Activated B cell treated with CpG ODN at 0.5 μM for 24 hours (primary cell): ENCODE data around the gene ARHGAP5. TPM values are rescaled to one million over a fixed set of nuclear protein-coding genes. Genes with fewer than 3 reads are reported as not detected.

Experiments
- ATAC-seq: fragments of 200-7000 bp; cut with Tn5 transposase; one replicate; pipeline ENCODE4 v1.10.0; 2021; ENCODE audit warnings: low read depth, mild to moderate bottlenecking, moderate library complexity
- CTCF ChIA-PET: fragments of 350-600 bp; sonication (Branson Sonifier 250); formaldehyde crosslinking; loops from one replicate; lab custom pipeline; 2021; ENCODE audit warnings: antibody characterized with exemption; lab: Charles Lee
- POLR2A ChIA-PET: fragments of 350-600 bp; sonication (Branson Sonifier 250); formaldehyde crosslinking; loops from one replicate; lab custom pipeline; 2021; ENCODE audit warnings: antibody characterized with exemption; lab: Charles Lee
- DNase-seq: peaks from one replicate; pipeline ENCODE4 v3.0.0; 2022
- H3K27ac Mint-ChIP-seq: one replicate; pipeline ENCODE4 v1.8.0; 2020; ENCODE audit warnings: mixed read lengths
- H3K27me3 Mint-ChIP-seq: one replicate; pipeline ENCODE4 v1.8.0; 2021; ENCODE audit warnings: mixed read lengths
- H3K36me3 Mint-ChIP-seq: one replicate; pipeline ENCODE4 v1.8.0; 2021; ENCODE audit warnings: low read depth, mixed read lengths
- H3K4me1 Mint-ChIP-seq: one replicate; pipeline ENCODE4 v1.8.0; 2021; ENCODE audit warnings: mixed read lengths
- H3K4me3 Mint-ChIP-seq: one replicate; pipeline ENCODE4 v1.8.0; 2020; ENCODE audit warnings: mild to moderate bottlenecking, mixed read lengths
- H3K9me3 Mint-ChIP-seq: one replicate; pipeline ENCODE4 v1.8.0; 2020; ENCODE audit warnings: mixed read lengths
- intact Hi-C: fragments of 100-400 bp; cut with micrococcal nuclease; formaldehyde crosslinking; loops from one replicate; pipeline ENCODE4 v1.15.1; 2024
- total RNA-seq: library from RNA; stranded (reverse); gene quantifications from 2 replicates; pipeline ENCODE4 v1.2.3, GENCODE V29; 2022
- TF ChIP-seq, protein P1 (sequence below): fragments of 200-600 bp; IDR thresholded peaks from one replicate; pipeline ENCODE4 v1.8.0; 2022; ENCODE audit warnings: antibody characterized with exemption, mild to moderate bottlenecking

The ARHGAP5 gene
- total RNA-seq, 1 donor from 2014 or later, result 54.4 TPM

DNA sequence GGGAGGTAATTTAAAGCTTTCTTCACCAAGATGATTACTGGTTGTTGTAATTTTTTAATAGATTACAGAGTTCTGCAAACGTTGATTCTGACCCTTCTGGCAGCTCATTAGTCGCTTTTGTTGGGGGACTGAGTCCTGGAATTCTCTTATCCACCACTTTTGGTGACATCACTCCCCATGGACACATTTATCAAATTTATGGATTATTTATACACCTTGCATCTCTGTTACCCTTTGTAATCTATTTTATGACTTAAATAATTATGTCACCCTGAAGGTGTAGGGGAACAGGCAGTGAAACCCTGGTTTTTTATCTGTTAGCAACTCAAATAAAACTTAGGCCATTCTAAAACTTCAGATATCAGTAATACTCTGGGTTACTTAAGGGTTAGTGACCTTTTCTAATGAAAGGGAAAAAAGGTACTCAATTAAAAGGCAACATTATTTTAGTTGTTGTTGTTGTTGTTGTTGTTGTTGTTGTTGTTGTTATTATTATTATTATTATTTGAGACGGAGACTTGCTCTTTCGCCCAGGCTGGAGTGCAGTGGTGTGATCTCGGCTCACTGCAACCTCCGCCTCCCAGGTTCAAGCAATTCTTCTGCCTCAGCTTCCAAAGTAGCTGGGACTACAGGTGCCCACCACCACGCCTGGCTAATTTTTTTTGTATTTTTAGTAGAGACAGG, 65.8 kb downstream of the ARHGAP5 start:
- no peak overlapping the region for H3K4me3 Mint-ChIP-seq
- POLR2A ChIA-PET, result no interaction called here
- H3K36me3 Mint-ChIP-seq, result peaks cover 55% of the 10 kb centered on the region
- CTCF ChIA-PET, result interaction anchor here (0.6 kb wide), 1 partner anchor 1531 kb away, joined by 3 read pairs; no protein-coding TSS in a partner anchor
- ATAC-seq, result no peak
- intact Hi-C loops, result no loop called here
- no peaks in the 10 kb centered on the region for H3K9me3 Mint-ChIP-seq
- TF ChIP-seq, protein P1, sequence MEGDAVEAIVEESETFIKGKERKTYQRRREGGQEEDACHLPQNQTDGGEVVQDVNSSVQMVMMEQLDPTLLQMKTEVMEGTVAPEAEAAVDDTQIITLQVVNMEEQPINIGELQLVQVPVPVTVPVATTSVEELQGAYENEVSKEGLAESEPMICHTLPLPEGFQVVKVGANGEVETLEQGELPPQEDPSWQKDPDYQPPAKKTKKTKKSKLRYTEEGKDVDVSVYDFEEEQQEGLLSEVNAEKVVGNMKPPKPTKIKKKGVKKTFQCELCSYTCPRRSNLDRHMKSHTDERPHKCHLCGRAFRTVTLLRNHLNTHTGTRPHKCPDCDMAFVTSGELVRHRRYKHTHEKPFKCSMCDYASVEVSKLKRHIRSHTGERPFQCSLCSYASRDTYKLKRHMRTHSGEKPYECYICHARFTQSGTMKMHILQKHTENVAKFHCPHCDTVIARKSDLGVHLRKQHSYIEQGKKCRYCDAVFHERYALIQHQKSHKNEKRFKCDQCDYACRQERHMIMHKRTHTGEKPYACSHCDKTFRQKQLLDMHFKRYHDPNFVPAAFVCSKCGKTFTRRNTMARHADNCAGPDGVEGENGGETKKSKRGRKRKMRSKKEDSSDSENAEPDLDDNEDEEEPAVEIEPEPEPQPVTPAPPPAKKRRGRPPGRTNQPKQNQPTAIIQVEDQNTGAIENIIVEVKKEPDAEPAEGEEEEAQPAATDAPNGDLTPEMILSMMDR, result no peak
- no peak for DNase-seq
- H3K4me1 Mint-ChIP-seq, result no peaks in the 10 kb centered on the region
- H3K27ac Mint-ChIP-seq, result no peak overlapping the region
- no peaks in the 10 kb centered on the region for H3K27me3 Mint-ChIP-seq

DNA sequence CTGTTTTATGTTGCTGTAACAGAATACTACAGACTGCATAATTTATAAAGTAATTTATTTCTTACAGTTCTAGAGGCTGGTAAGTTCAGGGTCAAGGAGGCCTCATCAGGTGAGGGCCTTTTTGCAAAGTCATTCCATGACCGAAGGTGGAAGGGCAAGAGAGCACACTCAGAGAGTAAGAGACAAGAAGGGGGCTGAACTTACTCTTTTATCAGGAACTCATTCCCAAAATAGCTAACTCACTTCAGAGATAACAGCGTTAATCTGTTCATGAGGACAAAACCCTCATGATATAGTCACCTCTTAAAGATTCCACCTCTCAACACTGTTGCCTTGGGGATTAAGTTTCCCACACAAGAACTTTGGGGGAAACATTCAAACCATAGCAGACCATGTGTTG, 73.3 kb downstream of the ARHGAP5 start:
- intact Hi-C loops, result loop anchor here (5.0 kb wide), 1 partner anchor 73 kb away; the partner anchor contains the start of gene ARHGAP5
- H3K27ac Mint-ChIP-seq, result no peak overlapping the region
- no peaks in the 10 kb centered on the region for H3K4me1 Mint-ChIP-seq
- peaks cover 62% of the 10 kb centered on the region for H3K36me3 Mint-ChIP-seq
- TF ChIP-seq, protein P1, result no peak
- no peak overlapping the region for H3K4me3 Mint-ChIP-seq
- ATAC-seq, result no peak
- ChIA-PET POLR2A (interaction anchor here (0.5 kb wide), 1 partner anchor 169 kb away, joined by 3 read pairs; no protein-coding TSS in a partner anchor), CTCF (no interaction called here)
- no peaks in the 10 kb centered on the region for H3K9me3 Mint-ChIP-seq
- no peaks in the 10 kb centered on the region for H3K27me3 Mint-ChIP-seq
- no peak for DNase-seq

- CTCF ChIA-PET, result no interaction called here
- H3K4me3 Mint-ChIP-seq, result no peak overlapping the region
- peaks cover 15% of the 10 kb centered on the region for H3K4me1 Mint-ChIP-seq
- intact Hi-C loops, result no loop called here
- DNase-seq (no peak), ATAC-seq (no peak)
- H3K27ac Mint-ChIP-seq, result no peak overlapping the region
- POLR2A ChIA-PET, result no interaction called here
- no peaks in the 10 kb centered on the region for H3K27me3 Mint-ChIP-seq
- H3K36me3 Mint-ChIP-seq, result no peaks in the 10 kb centered on the region
- H3K9me3 Mint-ChIP-seq, result no peaks in the 10 kb centered on the region
- TF ChIP-seq, protein P1, result no peak
Measured at GRCh38 chr14:32166029-32166428, 88.9 kb downstream of the ARHGAP5 start.

- no peaks in the 10 kb centered on the region for H3K9me3 Mint-ChIP-seq
- H3K27me3 Mint-ChIP-seq, result no peaks in the 10 kb centered on the region
- ChIA-PET POLR2A (no interaction called here), CTCF (no interaction called here)
- no peak overlapping the region for H3K27ac Mint-ChIP-seq
- DNase-seq (no peak), ATAC-seq (no peak)
- H3K36me3 Mint-ChIP-seq, result no peaks in the 10 kb centered on the region
- no peak overlapping the region for H3K4me3 Mint-ChIP-seq
- TF ChIP-seq, protein P1, result no peak
- intact Hi-C loops, result no loop called here
- H3K4me1 Mint-ChIP-seq, result peaks cover 15% of the 10 kb centered on the region
Measured at GRCh38 chr14:32166924-32167323, 89.8 kb downstream of the ARHGAP5 start.

GRCh38 chr14:32167907-32168306, 90.8 kb downstream of the ARHGAP5 start:
- Mint-ChIP-seq H3K9me3 (no peaks in the 10 kb centered on the region), H3K4me1 (peaks cover 15% of the 10 kb centered on the region), H3K36me3 (no peaks in the 10 kb centered on the region), H3K27ac (no peak overlapping the region), H3K4me3 (no peak overlapping the region), H3K27me3 (no peaks in the 10 kb centered on the region)
- no peak for ATAC-seq
- ChIA-PET POLR2A (no interaction called here), CTCF (no interaction called here)
- intact Hi-C loops, result no loop called here
- no peak for DNase-seq
- TF ChIP-seq, protein P1, result no peak
